ENCODE data around the gene SINHCAF.
A peak's percentile ranks its signal among the peaks of the same experiment; 100 is the strongest.

The SINHCAF gene

GRCh38 chr12:31337952-31338351 lies 12.0 kb upstream of the SINHCAF start:
- no peak for TF ChIP-seq CTCF (IDR thresholded peaks at IDR 0.05; ENCODE audit: low read depth, low read length)
- DNase-seq (ENCODE audit: low read depth in 2 of 2), result no peak
- no peak overlapping the region for H3K4me3 ChIP-seq (replicated peaks in 1 of 2; ENCODE audit: low read depth in 2 of 2, low read length in 2 of 2)

- TF ChIP-seq CTCF (IDR thresholded peaks at IDR 0.05; ENCODE audit: low read depth, low read length), result no peak
- DNase-seq (ENCODE audit: low read depth in 2 of 2), result no peak
- no peak overlapping the region for H3K4me3 ChIP-seq (replicated peaks in 1 of 2; ENCODE audit: low read depth in 2 of 2, low read length in 2 of 2)
Measured at GRCh38 chr12:31331242-31331641, 5.3 kb upstream of the SINHCAF start.

GRCh38 chr12:31326736-31327659 lies 1.0 kb upstream of the SINHCAF start:
- TF ChIP-seq CTCF (IDR thresholded peaks at IDR 0.05; ENCODE audit: low read depth, low read length), result no peak
- peak overlapping the region; percentile 82 to 88 for H3K4me3 ChIP-seq (replicated peaks in 1 of 2; ENCODE audit: low read depth in 2 of 2, low read length in 2 of 2)

GRCh38 chr12:31325524-31325875 lies 450 bp downstream of the SINHCAF start:
- DNase-seq (ENCODE audit: low read depth in 2 of 2), result peak in 1 of 2 donors; percentile 11
- H3K4me3 ChIP-seq (replicated peaks in 1 of 2; ENCODE audit: low read depth in 2 of 2, low read length in 2 of 2), result peak overlapping the region; percentile 82 to 88
- TF ChIP-seq CTCF (IDR thresholded peaks at IDR 0.05; ENCODE audit: low read depth, low read length), result no peak

More at GRCh38 chr12:31326736-31327659, 1.0 kb upstream of the SINHCAF start:
- DNase-seq (ENCODE audit: low read depth in 2 of 2), result peak; percentile 13 to 16

GRCh38 chr12:31324845-31325523 lies 966 bp downstream of the SINHCAF start:
- TF ChIP-seq CTCF (IDR thresholded peaks at IDR 0.05; ENCODE audit: low read depth, low read length), result no peak
- H3K4me3 ChIP-seq (replicated peaks in 1 of 2; ENCODE audit: low read depth in 2 of 2, low read length in 2 of 2), result peak overlapping the region; percentile 82 to 88
- peak; percentile 61 to 70 for DNase-seq (ENCODE audit: low read depth in 2 of 2)

- DNase-seq (ENCODE audit: low read depth in 2 of 2), result peak; percentile 77 to 80
- TF ChIP-seq CTCF (IDR thresholded peaks at IDR 0.05; ENCODE audit: low read depth, low read length), result no peak
- H3K4me3 ChIP-seq (replicated peaks in 1 of 2; ENCODE audit: low read depth in 2 of 2, low read length in 2 of 2), result peak overlapping the region; percentile 82 to 88
Measured at GRCh38 chr12:31324116-31324844, 1.7 kb downstream of the SINHCAF start.
